ENCODE data around the gene BRF1.

The BRF1 gene

GRCh38 chr14:105228562-105228961 is 72.2 kb downstream of the BRF1 start:
- Histone ChIP-seq H4K20me1 (ENCODE audit: low read depth, low read length) (no peaks in the 10 kb centered on the region), H3F3A (ENCODE audit: insufficient read depth) (no peaks in the 10 kb centered on the region), H3K4me3 (ENCODE audit: insufficient read depth, low read length, poor library complexity, severe bottlenecking) (no peak overlapping the region), H3K9me3 (ENCODE audit: insufficient read depth, low read length) (no peaks in the 10 kb centered on the region), H3K9ac (ENCODE audit: low read length) (no peak overlapping the region), H3K27ac (ENCODE audit: low read depth, low read length) (no peak overlapping the region), H3K36me3 (ENCODE audit: low read length) (no peaks in the 10 kb centered on the region), H3K27me3 (ENCODE audit: low read length) (no peaks in the 10 kb centered on the region), H3K9me2 (replicated peaks; ENCODE audit: insufficient read depth, low read length) (no peaks in the 10 kb centered on the region), H2AFZ (ENCODE audit: low read depth, low read length, severe bottlenecking) (no peak overlapping the region), H3K4me2 (ENCODE audit: low read depth, low read length, poor library complexity, severe bottlenecking) (no peak overlapping the region), H3K79me2 (ENCODE audit: insufficient read depth, low read length) (no peaks in the 10 kb centered on the region)
- TF ChIP-seq EZH2phosphoT487 (conservative IDR thresholded peaks at IDR 0.05; ENCODE audit: low read length) (no peak), CTCF (IDR thresholded peaks at IDR 0.05; ENCODE audit: insufficient read depth, low read length, poor library complexity, severe bottlenecking) (no peak)

GRCh38 chr14:105227346-105227745 is 73.5 kb downstream of the BRF1 start:
- no peaks in the 10 kb centered on the region for H3F3A ChIP-seq (ENCODE audit: insufficient read depth)
- TF ChIP-seq CTCF (IDR thresholded peaks at IDR 0.05; ENCODE audit: insufficient read depth, low read length, poor library complexity, severe bottlenecking): no peak
- no peak for TF ChIP-seq EZH2phosphoT487 (conservative IDR thresholded peaks at IDR 0.05; ENCODE audit: low read length)
- H3K9ac ChIP-seq (ENCODE audit: low read length): no peak overlapping the region
- no peaks in the 10 kb centered on the region for H4K20me1 ChIP-seq (ENCODE audit: low read depth, low read length)
- H2AFZ ChIP-seq (ENCODE audit: low read depth, low read length, severe bottlenecking): no peak overlapping the region
- H3K4me3 ChIP-seq (ENCODE audit: insufficient read depth, low read length, poor library complexity, severe bottlenecking): no peak overlapping the region
- no peaks in the 10 kb centered on the region for H3K27me3 ChIP-seq (ENCODE audit: low read length)
- no peaks in the 10 kb centered on the region for H3K36me3 ChIP-seq (ENCODE audit: low read length)
- no peaks in the 10 kb centered on the region for H3K9me3 ChIP-seq (ENCODE audit: insufficient read depth, low read length)
- no peaks in the 10 kb centered on the region for H3K9me2 ChIP-seq (replicated peaks; ENCODE audit: insufficient read depth, low read length)
- H3K79me2 ChIP-seq (ENCODE audit: insufficient read depth, low read length): no peaks in the 10 kb centered on the region
- H3K4me2 ChIP-seq (ENCODE audit: low read depth, low read length, poor library complexity, severe bottlenecking): no peak overlapping the region
- H3K27ac ChIP-seq (ENCODE audit: low read depth, low read length): no peak overlapping the region

- Histone ChIP-seq H3K4me3 (ENCODE audit: insufficient read depth, low read length, poor library complexity, severe bottlenecking) (no peak overlapping the region), H3K4me2 (ENCODE audit: low read depth, low read length, poor library complexity, severe bottlenecking) (no peak overlapping the region), H3F3A (ENCODE audit: insufficient read depth) (no peaks in the 10 kb centered on the region), H3K27me3 (ENCODE audit: low read length) (no peaks in the 10 kb centered on the region), H3K9ac (ENCODE audit: low read length) (no peak overlapping the region), H2AFZ (ENCODE audit: low read depth, low read length, severe bottlenecking) (no peak overlapping the region), H3K9me3 (ENCODE audit: insufficient read depth, low read length) (no peaks in the 10 kb centered on the region), H4K20me1 (ENCODE audit: low read depth, low read length) (no peaks in the 10 kb centered on the region), H3K9me2 (replicated peaks; ENCODE audit: insufficient read depth, low read length) (no peaks in the 10 kb centered on the region), H3K36me3 (ENCODE audit: low read length) (no peaks in the 10 kb centered on the region), H3K79me2 (ENCODE audit: insufficient read depth, low read length) (no peaks in the 10 kb centered on the region), H3K27ac (ENCODE audit: low read depth, low read length) (no peak overlapping the region)
- no peak for TF ChIP-seq EZH2phosphoT487 (conservative IDR thresholded peaks at IDR 0.05; ENCODE audit: low read length)
- TF ChIP-seq CTCF (IDR thresholded peaks at IDR 0.05; ENCODE audit: insufficient read depth, low read length, poor library complexity, severe bottlenecking): no peak
Observed at GRCh38 chr14:105226198-105226597, 74.6 kb downstream of the BRF1 start.

Measured in SU-DHL-6 (cell line).